GM12878 (cell line): Measurements from ENCODE around the gene WNT16. TPM values are rescaled to one million over a fixed set of nuclear protein-coding genes. Genes with fewer than 3 reads are reported as not detected.
"Not testable (repeated sequence)": the region's sequence is repeated elsewhere in the genome, so short reads cannot be mapped to it uniquely, and the experiment has no call there.

ENCODE experiments used
- ATAC-seq: fragments of 200-7000 bp; cut with Tn5 transposase; 3 replicates; pipeline ENCODE4 v1.9.1; 2020; ENCODE audit warnings: mild to moderate bottlenecking, moderate library complexity
- BruUV-seq: library from RNA; stranded (reverse); fragments of 400-500 nt; replicated peaks from 2 replicates; lab custom pipeline; 2021; lab: Mats Ljungman, UMichigan
- CTCF ChIA-PET: fragments of 300-600 bp; sonication (Branson Sonifier 250); formaldehyde crosslinking; extraction: SDS; loops from one replicate; lab custom pipeline; 2021; ENCODE audit warnings: inconsistent platforms; lab: Yijun Ruan, JAX
- POLR2A ChIA-PET: fragments of 350-600 bp; formaldehyde crosslinking; extraction: SDS; loops from one replicate; lab custom pipeline; 2021; ENCODE audit warnings: inconsistent platforms; lab: Charles Lee
- RAD21 ChIA-PET: fragments of 300-600 bp; sonication (Branson Sonifier 250); formaldehyde crosslinking; loops from one replicate; lab custom pipeline; 2023; ENCODE audit warnings: antibody characterized with exemption; ENCODE audit not compliant: unreplicated experiment; lab: Charles Lee
- SMC1A ChIA-PET: fragments of 300-600 bp; sonication (Branson Sonifier 250); formaldehyde crosslinking; loops from one replicate; lab custom pipeline; 2023; ENCODE audit not compliant: unreplicated experiment, uncharacterized antibody; lab: Charles Lee
- DNase-seq: peaks from one replicate; pipeline ENCODE4 v3.0.0-alpha.2; 2011; ENCODE audit warnings: low read depth, low spot score
- FAIRE-seq: peaks from 3 replicates; lab custom pipeline; 2011; peaks lifted over from hg19 to GRCh38; lab: Jason Lieb, UNC
- H2AFZ ChIP-seq: 2 replicates; pipeline ENCODE4 v1.6.0; 2011; ENCODE audit warnings: low read depth, low read length, control low read depth; ENCODE audit not compliant: control insufficient read depth
- H3K27ac ChIP-seq: 2 replicates; pipeline ENCODE4 v1.5.1; 2011; ENCODE audit warnings: control low read depth; ENCODE audit not compliant: control insufficient read depth, insufficient read depth
- H3K27me3 ChIP-seq, 2 experiments: replicated peaks in 1 of 2; 2 replicates each; pipeline versions ENCODE4 v1.6.0 to v1.6.1; 2011; ENCODE audit warnings: low read length in 1 of 2; ENCODE audit not compliant: control insufficient read depth in 2 of 2, insufficient read depth in 2 of 2
- H3K36me3 ChIP-seq, 2 experiments: 2 replicates each; pipeline ENCODE4 v1.5.1; 2011; ENCODE audit warnings: low read length in 1 of 2; ENCODE audit not compliant: control insufficient read depth in 2 of 2, insufficient read depth in 2 of 2
- H3K4me1 ChIP-seq: 2 replicates; pipeline ENCODE4 v1.6.1; 2011; ENCODE audit warnings: mild to moderate bottlenecking, low read length, moderate library complexity, mixed read lengths; ENCODE audit not compliant: control insufficient read depth, insufficient read depth
- H3K4me2 ChIP-seq: 2 replicates; pipeline ENCODE4 v1.6.0; 2011; ENCODE audit warnings: control low read depth; ENCODE audit not compliant: control insufficient read depth, insufficient read depth
- H3K4me3 ChIP-seq: fragments of 200-600 bp; sonication (generic); 2 replicates; pipeline ENCODE4 v1.5.1; 2016
- H3K79me2 ChIP-seq: 2 replicates; pipeline ENCODE4 v1.6.0; 2011; ENCODE audit warnings: low read length; ENCODE audit not compliant: control insufficient read depth, insufficient read depth
- H3K9ac ChIP-seq: 2 replicates; pipeline ENCODE4 v1.8.0; 2011; ENCODE audit warnings: low read length, control low read depth, mixed read lengths; ENCODE audit not compliant: control insufficient read depth, insufficient read depth
- H3K9me3 ChIP-seq: replicated peaks from 3 replicates; pipeline ENCODE4 v1.5.1; 2011; ENCODE audit warnings: mild to moderate bottlenecking, low read length; ENCODE audit not compliant: control insufficient read depth, insufficient read depth
- H4K20me1 ChIP-seq: 2 replicates; pipeline ENCODE4 v1.6.0; 2011; ENCODE audit not compliant: control insufficient read depth, insufficient read depth
- BHLHE40 ChIP-seq, 2 experiments: fragments of 450-650 bp in 1 of 2; IDR thresholded peaks; 2 replicates each; pipeline ENCODE4 v1.6.1; 2011 to 2017; ENCODE audit warnings: low read depth in 2 of 2, borderline replicate concordance in 1 of 2, improper control_type of control experiment in 1 of 2, low read length in 1 of 2, mild to moderate bottlenecking in 1 of 2
- ESRRA ChIP-seq: IDR thresholded peaks from 2 replicates; pipeline ENCODE4 v1.6.1; 2012; ENCODE audit warnings: mild to moderate bottlenecking, low read length, improper control_type of control experiment
- FOS ChIP-seq: IDR thresholded peaks from 3 replicates; pipeline ENCODE4 v1.6.1; 2011; ENCODE audit warnings: borderline replicate concordance; ENCODE audit not compliant: insufficient read length; ENCODE audit errors: extremely low read depth
- IKZF1 ChIP-seq: fragments of 450-650 bp; conservative IDR thresholded peaks from 2 replicates; pipeline ENCODE4 v1.6.1; 2017; ENCODE audit warnings: antibody characterized with exemption, mild to moderate bottlenecking
- PKNOX1 ChIP-seq: fragments of 450-650 bp; IDR thresholded peaks from 2 replicates; pipeline ENCODE4 v1.6.1; 2016; ENCODE audit warnings: mild to moderate bottlenecking
- PML ChIP-seq: IDR thresholded peaks from 2 replicates; pipeline ENCODE4 v1.6.1; 2012; ENCODE audit warnings: low read length, inconsistent platforms
- RAD21 ChIP-seq: IDR thresholded peaks from 2 replicates; pipeline ENCODE4 v1.6.1; 2011; ENCODE audit warnings: mild to moderate bottlenecking, low read depth, low read length, moderate library complexity; ENCODE audit not compliant: insufficient read depth
- RUNX3 ChIP-seq: IDR thresholded peaks from 2 replicates; pipeline ENCODE4 v1.6.1; 2012; ENCODE audit warnings: low read length, inconsistent platforms
- TCF12 ChIP-seq: IDR thresholded peaks from 2 replicates; pipeline ENCODE4 v1.6.1; 2011; ENCODE audit warnings: low read depth, mild to moderate bottlenecking, low read length
- WGBS: methylation state at CpG from one replicate; pipeline ENCODE4 v1.1.6; 2016; ENCODE audit warnings: low lambda C conversion rate; ENCODE audit not compliant: insufficient replicate concordance, insufficient coverage; ENCODE audit errors: missing lambda C conversion rate; 5-methylcytosine and 5-hydroxymethylcytosine counted together
- in situ Hi-C: fragments of 300-500 bp; cut with MboI; formaldehyde crosslinking; loops from 9 replicates; pipeline ENCODE4 v1.14.3; 2018; ENCODE audit warnings: mixed read lengths
- intact Hi-C: fragments of 100-400 bp; cut with micrococcal nuclease; formaldehyde crosslinking; loops from one replicate; pipeline ENCODE4 v1.14.2; 2022; ENCODE audit not compliant: unreplicated experiment
- polyA plus RNA-seq, 11 experiments: library from polyadenylated mRNA; depleted of rRNA in 4 of 11; unstranded in 6 of 11; stranded (reverse) in 5 of 11; fragments of >200 nt; fragmentation: Nextera tagmentation in 4 of 11; fragmentation: Illumina TruSeq in 1 of 11; extraction: Ambion mirVana in 4 of 11; extraction: Trizol in 1 of 11; gene quantifications; 1 replicate in 1 of 11; 2 replicates in 10 of 11; pipeline versions ENCODE4 v1.2.1 to v1.2.3, GENCODE V29; 2011 to 2016; ENCODE audit warnings: inconsistent platforms in 2 of 11, missing spikeins in 2 of 11, low read depth in 1 of 11
- total RNA-seq, 4 experiments: library from RNA; depleted of rRNA in 3 of 4; stranded (reverse); fragments of >200 nt in 3 of 4; fragmentation: Illumina TruSeq in 1 of 4; extraction: Trizol in 1 of 4; gene quantifications; 2 replicates each; pipeline versions ENCODE4 v1.2.1 to v1.2.3, GENCODE V29; 2013 to 2021

WNT16 gene
- total and polyA plus RNA-seq, 10 of the 15 experiments (the other 5 are each of a cell fraction or from before 2014, with no cell fraction given) = 0.05 to 0.11 (median 0.06) TPM; not detected in 5

- peak in 1 of 2 experiments; percentile 23; a peak in 3 of 4 replicates for TF ChIP-seq BHLHE40 (IDR thresholded peaks at IDR 0.05; ENCODE audit: borderline replicate concordance in 1 of 2, low read depth in 2 of 2, low read length in 1 of 2)
- peak; percentile 73 for TF ChIP-seq IKZF1
- no peak for TF ChIP-seq ESRRA
- no peak for TF ChIP-seq PML
- peak; percentile 91 for TF ChIP-seq PKNOX1
- TF ChIP-seq FOS = no peak
- 0 out of 2 replicates have a peak, but pooled peaks have one; percentile 13 for TF ChIP-seq TCF12
- TF ChIP-seq RAD21 = 0 out of 2 replicates have a peak, but pooled peaks have one; percentile 12
- TF ChIP-seq RUNX3 = peak; percentile 15; the same call in 1 of the 2 replicates
Measured at GRCh38 chr7:121313793-121314676, 14.8 kb upstream of the WNT16 start (continued).

- H3K4me3 ChIP-seq, intact Hi-C loops, H3K9ac ChIP-seq, H3K27me3 ChIP-seq, H3K36me3 ChIP-seq, BruUV-seq, CTCF ChIA-PET, H2AFZ ChIP-seq, H4K20me1 ChIP-seq, H3K27ac ChIP-seq, in situ Hi-C loops, H3K79me2 ChIP-seq, FAIRE-seq, H3K9me3 ChIP-seq, H3K4me2 ChIP-seq, DNase-seq: not testable (repeated sequence)
- POLR2A ChIA-PET = interaction anchor here (0.7 kb wide), 1 partner anchor 36 kb away, joined by 3 read pairs; no protein-coding TSS in a partner anchor
- ATAC-seq = peak; percentile 57
- peaks cover 12% of the 10 kb centered on the region for H3K4me1 ChIP-seq
- RAD21 ChIA-PET = interaction anchor here (0.9 to 1.4 kb wide), 2 partner anchors 10 to 36 kb away, joined by 3 to 4 read pairs; no protein-coding TSS in a partner anchor
- WGBS = 79% methylated on average over 2 of the region's 3 CpGs
- SMC1A ChIA-PET = interaction anchor here (0.7 to 0.8 kb wide), 2 partner anchors 9 to 180 kb away, joined by 3 to 4 read pairs; no protein-coding TSS in a partner anchor
Measured at GRCh38 chr7:121315170-121315569, 13.6 kb upstream of the WNT16 start.
